ENCODE data around the gene S1PR4.
"Not testable (repeated sequence)": the region's sequence is repeated elsewhere in the genome, so short reads cannot be mapped to it uniquely, and the experiment has no call there.

The S1PR4 gene

GRCh38 chr19:3196064-3196932 is 17.7 kb downstream of the S1PR4 start:
- no peak for DNase-seq (ENCODE audit: low read depth, low spot score)
- no peak for TF ChIP-seq CTCF (IDR thresholded peaks at IDR 0.05; ENCODE audit: low read depth, low read length)
- in situ Hi-C loops (cut with HindIII; ENCODE audit: low sequenced_read_pairs), result no loop called here
- H3K4me3 ChIP-seq (ENCODE audit: low read depth, low read length), result no peak overlapping the region

GRCh38 chr19:3196933-3197205 is 18.3 kb downstream of the S1PR4 start:
- no peak overlapping the region for H3K4me3 ChIP-seq (ENCODE audit: low read depth, low read length)
- TF ChIP-seq CTCF (IDR thresholded peaks at IDR 0.05; ENCODE audit: low read depth, low read length), result no peak
- in situ Hi-C loops (cut with HindIII; ENCODE audit: low sequenced_read_pairs), result no loop called here
- DNase-seq (ENCODE audit: low read depth, low spot score), result no peak

GRCh38 chr19:3198901-3199700 is 20.5 kb downstream of the S1PR4 start:
- no peak for DNase-seq (ENCODE audit: low read depth, low spot score)
- no peak for TF ChIP-seq CTCF (IDR thresholded peaks at IDR 0.05; ENCODE audit: low read depth, low read length)
- H3K4me3 ChIP-seq (ENCODE audit: low read depth, low read length), result no peak overlapping the region
- in situ Hi-C loops (cut with HindIII; ENCODE audit: low sequenced_read_pairs), result no loop called here

- TF ChIP-seq CTCF (IDR thresholded peaks at IDR 0.05; ENCODE audit: low read depth, low read length), result no peak
- no peak for DNase-seq (ENCODE audit: low read depth, low spot score)
- H3K4me3 ChIP-seq (ENCODE audit: low read depth, low read length), result no peak overlapping the region
- in situ Hi-C loops (cut with HindIII; ENCODE audit: low sequenced_read_pairs), result no loop called here
Measured at GRCh38 chr19:3201072-3201700, 22.6 kb downstream of the S1PR4 start.

GRCh38 chr19:3201911-3202310 is 23.3 kb downstream of the S1PR4 start:
- H3K4me3 ChIP-seq (ENCODE audit: low read depth, low read length), result no peak overlapping the region
- in situ Hi-C loops (cut with HindIII; ENCODE audit: low sequenced_read_pairs), result no loop called here
- DNase-seq (ENCODE audit: low read depth, low spot score), result no peak
- TF ChIP-seq CTCF (IDR thresholded peaks at IDR 0.05; ENCODE audit: low read depth, low read length), result no peak

GRCh38 chr19:3202346-3202745 is 23.8 kb downstream of the S1PR4 start:
- no peak overlapping the region for H3K4me3 ChIP-seq (ENCODE audit: low read depth, low read length)
- in situ Hi-C loops (cut with HindIII; ENCODE audit: low sequenced_read_pairs), result no loop called here
- no peak for TF ChIP-seq CTCF (IDR thresholded peaks at IDR 0.05; ENCODE audit: low read depth, low read length)
- no peak for DNase-seq (ENCODE audit: low read depth, low spot score)

GRCh38 chr19:3202895-3203294 is 24.3 kb downstream of the S1PR4 start:
- H3K4me3 ChIP-seq (ENCODE audit: low read depth, low read length); in situ Hi-C loops (cut with HindIII; ENCODE audit: low sequenced_read_pairs); DNase-seq (ENCODE audit: low read depth, low spot score): not testable (repeated sequence)
